22Rv1 (cell line): Measurements from ENCODE around the gene LRBA.

Source experiments
- H3K27ac ChIP-seq: fragments of 450-650 bp; 2 replicates; pipeline ENCODE4 v1.5.1; 2017
- CTCF ChIP-seq: fragments of 450-650 bp; IDR thresholded peaks from 2 replicates; pipeline ENCODE4 v1.5.1; 2017; ENCODE audit warnings: mild to moderate bottlenecking
- ZFX ChIP-seq: fragments of 450-650 bp; IDR thresholded peaks from 2 replicates; pipeline ENCODE4 v1.6.1; 2017; ENCODE audit warnings: antibody characterized with exemption, borderline replicate concordance

LRBA gene

DNA sequence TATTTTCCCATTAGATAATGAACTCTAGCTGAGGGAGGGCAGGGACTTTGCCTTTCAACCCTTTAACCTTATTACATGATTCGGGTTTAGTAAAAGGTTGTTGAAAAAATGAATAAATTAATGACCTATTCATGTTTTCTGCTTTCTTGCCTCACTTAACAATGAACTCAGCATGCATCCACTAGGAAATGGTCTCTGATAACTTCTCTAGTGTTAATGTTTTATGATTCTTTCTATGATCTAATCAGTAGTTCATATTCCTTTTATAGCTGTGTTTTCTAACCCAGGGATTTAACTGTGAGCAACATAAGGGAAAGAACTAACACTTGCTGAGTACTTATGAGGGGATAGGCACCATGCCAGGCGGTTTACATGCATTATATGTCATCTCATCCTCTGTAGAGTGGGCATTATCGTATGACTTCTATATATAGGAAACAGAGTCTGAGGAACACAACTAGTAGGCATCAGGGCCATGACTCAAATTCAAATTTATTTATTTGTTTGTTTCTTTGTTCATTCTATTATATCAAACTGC lies 669.8 kb downstream of the LRBA start:
- TF ChIP-seq CTCF: no peak
- no peak for TF ChIP-seq ZFX
- H3K27ac ChIP-seq: no peak overlapping the region

- TF ChIP-seq ZFX (no peak), CTCF (no peak)
- H3K27ac ChIP-seq: no peak overlapping the region
These were observed 671.3 kb downstream of the LRBA start for GRCh38 chr4:150343796-150344195.

GRCh38 chr4:150342945-150343344 lies 672.1 kb downstream of the LRBA start:
- H3K27ac ChIP-seq: no peak overlapping the region
- no peak for TF ChIP-seq ZFX
- no peak for TF ChIP-seq CTCF

- H3K27ac ChIP-seq: no peak overlapping the region
- no peak for TF ChIP-seq ZFX
- no peak for TF ChIP-seq CTCF
These were observed 677.4 kb downstream of the LRBA start for GRCh38 chr4:150337734-150338133.

GRCh38 chr4:150336676-150337412 lies 678.2 kb downstream of the LRBA start:
- TF ChIP-seq ZFX (no peak), CTCF (no peak)
- H3K27ac ChIP-seq: no peak overlapping the region

DNA sequence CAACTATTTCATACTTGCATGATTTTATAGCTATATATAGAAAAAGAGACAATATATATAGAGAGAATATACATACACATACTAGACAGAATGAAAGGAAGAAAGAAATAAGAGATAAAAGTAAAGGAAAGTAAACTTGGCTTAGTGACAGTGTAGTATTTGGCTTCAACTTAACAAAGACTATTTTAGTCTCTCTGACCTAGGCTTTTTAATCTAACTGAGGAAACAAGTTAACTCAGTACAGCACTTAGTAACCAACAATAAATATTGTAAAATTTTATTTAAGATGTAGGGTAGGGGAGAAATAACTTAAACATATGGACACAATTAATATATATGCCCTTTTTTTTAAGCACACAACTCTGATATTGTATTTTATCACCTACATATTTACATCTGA lies 682.1 kb downstream of the LRBA start:
- H3K27ac ChIP-seq: no peak overlapping the region
- TF ChIP-seq ZFX (no peak), CTCF (no peak)

- no peak overlapping the region for H3K27ac ChIP-seq
- TF ChIP-seq ZFX: no peak
- no peak for TF ChIP-seq CTCF
These were observed 683.0 kb downstream of the LRBA start for GRCh38 chr4:150332086-150332485.
